B cell (primary cell): ENCODE data around the gene NFATC1. TPM values are rescaled to one million over a fixed set of nuclear protein-coding genes. Genes with fewer than 3 reads are reported as not detected.

Source experiments
- ATAC-seq: fragments of 200-7000 bp; cut with Tn5 transposase; one replicate; pipeline ENCODE4 v1.10.0; 2021; ENCODE audit warnings: low read depth, mild to moderate bottlenecking, moderate number of reproducible peaks, moderate library complexity
- CTCF ChIA-PET: fragments of 350-600 bp; sonication (Branson Sonifier 250); formaldehyde crosslinking; loops from one replicate; lab custom pipeline; 2021; ENCODE audit warnings: antibody characterized with exemption, inconsistent platforms; lab: Charles Lee
- POLR2A ChIA-PET: fragments of 350-600 bp; sonication (Branson Sonifier 250); formaldehyde crosslinking; loops from one replicate; lab custom pipeline; 2021; ENCODE audit warnings: antibody characterized with exemption; lab: Charles Lee
- DNase-seq: peaks from one replicate; pipeline ENCODE4 v3.0.0; 2013
- H2AFZ ChIP-seq: 2 replicates; pipeline ENCODE4 v1.6.1; 2012; ENCODE audit warnings: mild to moderate bottlenecking, low read depth, low read length; ENCODE audit not compliant: insufficient read depth, poor library complexity, severe bottlenecking
- H3K27ac ChIP-seq, 2 donors: 1 replicate in 1 of 2; 2 replicates in 1 of 2; pipeline ENCODE4 v1.5.1; 2012 to 2013; ENCODE audit warnings: low read length in 2 of 2, mild to moderate bottlenecking in 2 of 2, moderate library complexity in 1 of 2
- H3K27me3 ChIP-seq, 4 experiments: fragments of 200-600 bp in 1 of 4; sonication (generic) in 1 of 4; replicated peaks in 1 of 4; 1 replicate in 2 of 4; 2 replicates in 2 of 4; pipeline versions ENCODE4 v1.6.1 to v1.7.0; 2013 to 2016; ENCODE audit warnings: low read length in 3 of 4, mild to moderate bottlenecking in 2 of 4, mixed read lengths in 1 of 4, moderate library complexity in 1 of 4; ENCODE audit not compliant: insufficient read depth in 4 of 4, control insufficient read depth in 3 of 4; ENCODE audit errors: control extremely low read depth in 1 of 4
- H3K36me3 ChIP-seq, 2 experiments: replicated peaks in 1 of 2; 1 replicate in 1 of 2; 2 replicates in 1 of 2; pipeline versions ENCODE4 v1.6.1 to v1.7.1; 2013; ENCODE audit warnings: low read length in 1 of 2; ENCODE audit not compliant: insufficient read depth in 2 of 2, control insufficient read depth in 1 of 2; ENCODE audit errors: control extremely low read depth in 1 of 2, extremely low read depth in 1 of 2
- H3K4me1 ChIP-seq, 2 donors: fragments of 200-600 bp in 1 of 2; sonication (generic) in 1 of 2; 1 replicate in 1 of 2; 2 replicates in 1 of 2; pipeline versions ENCODE4 v1.5.1 to v1.6.1; 2013 to 2017; ENCODE audit warnings: low read length in 2 of 2; ENCODE audit not compliant: control insufficient read depth in 2 of 2, insufficient read depth in 2 of 2
- H3K4me2 ChIP-seq: replicated peaks from 2 replicates; pipeline ENCODE3; 2012; ENCODE audit warnings: mild to moderate bottlenecking, low read depth, low read length; ENCODE audit not compliant: poor library complexity, severe bottlenecking
- H3K4me3 ChIP-seq, 5 experiments: fragments of 200-600 bp in 1 of 5; sonication (generic) in 1 of 5; 1 replicate in 3 of 5; 2 replicates in 2 of 5; pipeline versions ENCODE4 v1.5.1 to v1.7.0; 2011 to 2016; ENCODE audit warnings: low read length in 4 of 5, mild to moderate bottlenecking in 4 of 5, low read depth in 2 of 5, control low read depth in 1 of 5, moderate library complexity in 1 of 5; ENCODE audit not compliant: insufficient read depth in 1 of 5; ENCODE audit errors: control extremely low read depth in 1 of 5, extremely low read depth in 1 of 5
- H3K79me2 ChIP-seq: fragments of 200-600 bp; sonication (generic); one replicate; pipeline ENCODE4 v1.6.0; 2016; ENCODE audit warnings: low read length; ENCODE audit not compliant: control insufficient read depth, insufficient read depth
- H3K9ac ChIP-seq: fragments of 200-600 bp; sonication (generic); 2 replicates; pipeline ENCODE4 v1.6.1; 2017; ENCODE audit warnings: mild to moderate bottlenecking, low read length, moderate library complexity
- H3K9me3 ChIP-seq, 3 donors: one replicate each; pipeline versions ENCODE4 v1.6.1 to v1.7.1; 2013; ENCODE audit warnings: low read length in 2 of 3; ENCODE audit not compliant: control insufficient read depth in 2 of 3, insufficient read depth in 1 of 3; ENCODE audit errors: control extremely low read depth in 1 of 3
- H4K20me1 ChIP-seq: 2 replicates; pipeline ENCODE4 v1.6.0; 2012; ENCODE audit warnings: mild to moderate bottlenecking, low read length; ENCODE audit not compliant: insufficient read depth, control insufficient read depth, poor library complexity, severe bottlenecking
- H3K27ac Mint-ChIP-seq: one replicate; pipeline ENCODE4 v1.8.0; 2021; ENCODE audit warnings: mixed read lengths
- H3K27me3 Mint-ChIP-seq: one replicate; pipeline ENCODE4 v1.8.0; 2021; ENCODE audit warnings: mixed read lengths
- H3K4me1 Mint-ChIP-seq: one replicate; pipeline ENCODE4 v1.8.0; 2021; ENCODE audit warnings: mixed read lengths
- H3K4me3 Mint-ChIP-seq: one replicate; pipeline ENCODE4 v1.8.0; 2021; ENCODE audit warnings: mixed read lengths
- H3K9me3 Mint-ChIP-seq: one replicate; pipeline ENCODE4 v1.8.0; 2022; ENCODE audit warnings: mixed read lengths; ENCODE audit not compliant: insufficient read depth
- CTCF ChIP-seq: fragments of 200-600 bp; IDR thresholded peaks from one replicate; pipeline ENCODE4 v1.8.0; 2022; ENCODE audit warnings: antibody characterized with exemption, mild to moderate bottlenecking
- EZH2 ChIP-seq: IDR thresholded peaks from 2 replicates; pipeline ENCODE4 v1.6.1; 2012; ENCODE audit warnings: borderline replicate concordance, low read depth, mild to moderate bottlenecking, moderate library complexity, low read length; ENCODE audit not compliant: insufficient read depth, poor library complexity, severe bottlenecking
- WGBS: methylation state at CpG from one replicate; pipeline ENCODE4 v1.1.5; 2013; ENCODE audit warnings: missing lambda C conversion rate; ENCODE audit not compliant: insufficient coverage; 5-methylcytosine and 5-hydroxymethylcytosine counted together
- intact Hi-C: fragments of 100-400 bp; cut with micrococcal nuclease; formaldehyde crosslinking; loops from one replicate; pipeline ENCODE4 v1.10.0; 2022
- polyA plus RNA-seq: library from polyadenylated mRNA; depleted of rRNA; stranded (reverse); fragments of >200 nt; gene quantifications from 2 replicates; pipeline ENCODE4 v1.2.3, GENCODE V29; 2012
- total RNA-seq, 2 donors: library from RNA; stranded (reverse); fragments of 120-200 nt in 1 of 2; gene quantifications; 1 replicate in 1 of 2; 2 replicates in 1 of 2; pipeline versions ENCODE4 v1.2.3 to v1.2.4, GENCODE V29; 2013 to 2022

The NFATC1 gene
- total and polyA plus RNA-seq, 2 donors (not counting 1 experiment from before 2014, with no cell fraction given) = 32.2 to 108 TPM

GRCh38 chr18:79542213-79542612 lies 146.5 kb downstream of the NFATC1 start:
- H3K79me2 ChIP-seq = peaks cover 9% of the 10 kb centered on the region
- H4K20me1 ChIP-seq = no peaks in the 10 kb centered on the region
- ChIA-PET POLR2A (no interaction called here), CTCF (no interaction called here)
- no peaks in the 10 kb centered on the region for H3K27me3 ChIP-seq
- peaks cover 0 to 9% (median 0%) of the 10 kb centered on the region in 3 donors for H3K9me3 ChIP-seq
- H3K4me1 ChIP-seq = no peaks in the 10 kb centered on the region
- H2AFZ ChIP-seq = no peak overlapping the region
- Mint-ChIP-seq H3K27ac (no peak overlapping the region), H3K9me3 (peaks cover 3% of the 10 kb centered on the region), H3K27me3 (no peaks in the 10 kb centered on the region), H3K4me1 (no peaks in the 10 kb centered on the region), H3K4me3 (no peak overlapping the region)
- intact Hi-C loops = no loop called here
- TF ChIP-seq EZH2 (no peak), CTCF (no peak)
- H3K9ac ChIP-seq = no peak overlapping the region
- no peak for ATAC-seq
- WGBS = 97% methylated on average over 2 of the region's 2 CpGs
- no peak overlapping the region for H3K4me2 ChIP-seq
- H3K36me3 ChIP-seq = no peaks in the 10 kb centered on the region
- no peak overlapping the region for H3K27ac ChIP-seq
- no peak overlapping the region for H3K4me3 ChIP-seq
- DNase-seq = no peak

DNA sequence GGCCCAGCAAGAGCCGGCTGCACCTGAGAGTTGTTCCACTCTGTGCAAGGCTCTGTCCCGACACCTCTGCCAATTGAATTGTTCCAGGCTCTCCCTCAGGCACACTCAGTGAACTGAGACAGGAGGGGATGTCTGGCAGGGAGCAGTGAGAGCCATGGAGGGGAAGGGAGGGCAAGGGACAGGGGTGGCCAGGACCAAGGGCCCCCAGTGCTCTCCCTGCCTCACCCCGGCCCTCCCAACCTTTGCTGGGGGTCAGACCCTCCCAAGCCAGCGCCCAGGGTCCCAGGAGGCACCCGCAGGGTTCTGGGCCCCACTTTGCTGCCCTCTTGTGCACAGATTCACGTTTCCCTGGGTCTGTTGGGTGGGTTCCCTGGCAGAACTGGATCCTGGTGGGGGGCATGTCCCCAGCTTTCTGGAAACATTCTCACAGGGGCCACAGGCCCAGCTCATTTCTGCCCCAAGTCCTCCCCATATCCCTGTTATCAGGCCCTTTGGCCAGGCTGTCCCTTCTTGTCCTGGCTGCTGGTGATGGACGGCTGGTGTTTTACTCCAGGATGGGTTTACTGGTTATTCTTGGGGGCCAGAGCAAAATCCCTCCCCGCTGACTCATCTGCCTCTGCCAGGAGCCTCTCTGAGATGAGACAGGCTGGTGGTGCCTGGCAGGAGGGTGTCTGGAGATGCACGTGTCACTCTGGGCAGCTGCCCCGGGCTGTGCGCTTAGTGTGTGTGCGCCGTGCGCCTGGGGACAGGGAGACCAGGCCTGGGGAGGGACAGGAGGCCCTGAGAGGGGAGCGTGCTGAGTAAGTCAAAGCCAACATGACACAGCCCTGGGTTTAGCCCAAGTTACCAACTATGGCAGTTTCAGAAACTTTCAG lies 147.4 kb downstream of the NFATC1 start:
- DNase-seq (no peak), ATAC-seq (no peak)
- Mint-ChIP-seq H3K9me3 (peaks cover 3% of the 10 kb centered on the region), H3K27me3 (no peaks in the 10 kb centered on the region), H3K4me1 (no peaks in the 10 kb centered on the region), H3K4me3 (no peak overlapping the region), H3K27ac (no peak overlapping the region)
- intact Hi-C loops = no loop called here
- H3K79me2 ChIP-seq = peaks cover 9% of the 10 kb centered on the region
- no peak overlapping the region for H2AFZ ChIP-seq
- 92% methylated on average over 13 of the region's 15 CpGs for WGBS
- H3K9ac ChIP-seq = no peak overlapping the region
- no peak overlapping the region for H3K27ac ChIP-seq
- H3K4me3 ChIP-seq = no peak overlapping the region
- no peak overlapping the region for H3K4me2 ChIP-seq
- H4K20me1 ChIP-seq = no peaks in the 10 kb centered on the region
- no peaks in the 10 kb centered on the region for H3K4me1 ChIP-seq
- peaks cover 0 to 6% (median 0%) of the 10 kb centered on the region in 3 donors for H3K9me3 ChIP-seq
- H3K36me3 ChIP-seq = no peaks in the 10 kb centered on the region
- ChIA-PET CTCF (interaction anchor here (0.9 kb wide), 1 partner anchor 100 kb away, joined by 3 read pairs; no protein-coding TSS in a partner anchor), POLR2A (no interaction called here)
- peaks cover 0 to 2% (median 0%) of the 10 kb centered on the region in 4 experiments for H3K27me3 ChIP-seq
- TF ChIP-seq EZH2 (no peak), CTCF (no peak)
